Measurements from ENCODE around the gene FIGNL1.
A peak's percentile ranks its signal among the peaks of the same experiment; 100 is the strongest.

FIGNL1 gene

DNA sequence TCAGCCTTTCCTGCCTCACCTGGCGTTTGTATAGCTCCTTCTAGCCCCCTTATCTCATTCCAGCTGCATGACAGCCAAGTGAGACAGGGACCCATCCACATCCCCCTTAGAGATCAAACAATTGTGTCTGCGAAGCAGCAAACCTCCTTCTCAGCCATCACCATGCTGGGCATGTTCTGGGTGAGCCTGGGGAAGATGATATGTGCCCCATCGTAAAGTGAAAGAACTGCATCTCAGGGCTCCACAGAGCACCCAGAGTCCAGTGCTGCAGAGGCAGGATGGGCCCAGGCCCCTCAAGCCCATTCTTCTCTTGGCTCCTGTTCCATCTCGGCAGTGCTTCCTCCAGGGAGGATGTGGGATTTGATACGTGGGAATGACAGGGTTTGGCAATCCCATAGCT lies 43.2 kb downstream of the FIGNL1 start:
- no peak for DNase-seq (ENCODE audit: low read depth)
- TF ChIP-seq, protein P1, sequence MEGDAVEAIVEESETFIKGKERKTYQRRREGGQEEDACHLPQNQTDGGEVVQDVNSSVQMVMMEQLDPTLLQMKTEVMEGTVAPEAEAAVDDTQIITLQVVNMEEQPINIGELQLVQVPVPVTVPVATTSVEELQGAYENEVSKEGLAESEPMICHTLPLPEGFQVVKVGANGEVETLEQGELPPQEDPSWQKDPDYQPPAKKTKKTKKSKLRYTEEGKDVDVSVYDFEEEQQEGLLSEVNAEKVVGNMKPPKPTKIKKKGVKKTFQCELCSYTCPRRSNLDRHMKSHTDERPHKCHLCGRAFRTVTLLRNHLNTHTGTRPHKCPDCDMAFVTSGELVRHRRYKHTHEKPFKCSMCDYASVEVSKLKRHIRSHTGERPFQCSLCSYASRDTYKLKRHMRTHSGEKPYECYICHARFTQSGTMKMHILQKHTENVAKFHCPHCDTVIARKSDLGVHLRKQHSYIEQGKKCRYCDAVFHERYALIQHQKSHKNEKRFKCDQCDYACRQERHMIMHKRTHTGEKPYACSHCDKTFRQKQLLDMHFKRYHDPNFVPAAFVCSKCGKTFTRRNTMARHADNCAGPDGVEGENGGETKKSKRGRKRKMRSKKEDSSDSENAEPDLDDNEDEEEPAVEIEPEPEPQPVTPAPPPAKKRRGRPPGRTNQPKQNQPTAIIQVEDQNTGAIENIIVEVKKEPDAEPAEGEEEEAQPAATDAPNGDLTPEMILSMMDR (IDR thresholded peaks at IDR 0.05; ENCODE audit: control insufficient read depth, insufficient read depth, low read depth, low read length, missing control alignments) = no peak
- H3K4me3 ChIP-seq (ENCODE audit: control insufficient read depth, low read depth, low read length) = no peak overlapping the region

DNA sequence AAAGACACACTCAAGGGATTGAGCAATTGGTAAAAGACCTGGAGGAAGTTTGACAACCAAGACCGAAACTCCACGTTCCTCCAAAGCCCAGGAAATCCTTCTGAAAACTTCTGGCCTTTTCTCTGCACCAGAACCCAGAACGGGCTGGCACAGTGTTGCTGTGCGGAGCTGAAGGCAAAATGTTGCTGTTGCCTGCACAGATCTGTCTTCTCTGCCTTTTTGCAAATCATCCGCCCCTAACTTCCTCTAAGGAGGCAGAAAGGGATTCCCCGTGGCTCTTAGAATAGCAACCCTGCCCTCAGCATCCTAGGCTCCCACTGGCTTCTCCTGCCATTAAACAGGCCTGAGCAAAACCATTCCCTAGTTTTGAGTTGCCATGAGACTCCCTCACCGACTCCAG lies 44.9 kb downstream of the FIGNL1 start:
- no peak for DNase-seq (ENCODE audit: low read depth)
- no peak overlapping the region for H3K4me3 ChIP-seq (ENCODE audit: control insufficient read depth, low read depth, low read length)
- TF ChIP-seq, protein P1 (IDR thresholded peaks at IDR 0.05; ENCODE audit: control insufficient read depth, insufficient read depth, low read depth, low read length, missing control alignments) = no peak

DNA sequence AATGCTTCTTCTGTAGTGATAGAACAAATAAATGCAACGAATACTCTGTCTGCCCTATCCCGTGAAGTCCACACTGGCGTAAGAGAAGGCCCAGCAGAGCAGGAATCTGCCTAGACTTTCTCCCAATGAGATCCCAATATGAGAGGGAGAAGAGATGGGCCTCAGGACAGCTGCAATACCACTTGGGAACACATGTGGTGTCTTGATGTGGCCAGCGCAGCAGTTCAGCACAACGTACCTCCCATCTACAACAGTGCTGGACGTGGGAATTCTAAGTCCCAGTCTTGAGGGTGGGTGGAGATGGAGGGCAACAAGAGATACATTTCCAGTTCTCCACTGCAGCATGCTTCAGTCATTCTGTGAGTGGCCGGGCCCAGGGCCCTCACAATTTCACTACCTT lies 45.8 kb downstream of the FIGNL1 start:
- DNase-seq (ENCODE audit: low read depth) = no peak
- TF ChIP-seq, protein P1 (IDR thresholded peaks at IDR 0.05; ENCODE audit: control insufficient read depth, insufficient read depth, low read depth, low read length, missing control alignments) = peak; percentile 8
- H3K4me3 ChIP-seq (ENCODE audit: control insufficient read depth, low read depth, low read length) = no peak overlapping the region

DNA sequence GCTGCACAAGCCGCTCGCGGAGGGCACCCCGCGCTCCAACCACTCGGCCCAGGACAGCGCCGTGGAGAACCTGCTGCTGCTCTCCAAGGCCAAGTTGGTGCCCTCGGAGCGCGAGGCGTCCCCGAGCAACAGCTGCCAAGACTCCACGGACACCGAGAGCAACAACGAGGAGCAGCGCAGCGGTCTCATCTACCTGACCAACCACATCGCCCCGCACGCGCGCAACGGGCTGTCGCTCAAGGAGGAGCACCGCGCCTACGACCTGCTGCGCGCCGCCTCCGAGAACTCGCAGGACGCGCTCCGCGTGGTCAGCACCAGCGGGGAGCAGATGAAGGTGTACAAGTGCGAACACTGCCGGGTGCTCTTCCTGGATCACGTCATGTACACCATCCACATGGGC lies 50.0 kb downstream of the FIGNL1 start:
- DNase-seq (ENCODE audit: low read depth) = no peak
- TF ChIP-seq, protein P1 (IDR thresholded peaks at IDR 0.05; ENCODE audit: control insufficient read depth, insufficient read depth, low read depth, low read length, missing control alignments) = no peak
- no peak overlapping the region for H3K4me3 ChIP-seq (ENCODE audit: control insufficient read depth, low read depth, low read length)

DNA sequence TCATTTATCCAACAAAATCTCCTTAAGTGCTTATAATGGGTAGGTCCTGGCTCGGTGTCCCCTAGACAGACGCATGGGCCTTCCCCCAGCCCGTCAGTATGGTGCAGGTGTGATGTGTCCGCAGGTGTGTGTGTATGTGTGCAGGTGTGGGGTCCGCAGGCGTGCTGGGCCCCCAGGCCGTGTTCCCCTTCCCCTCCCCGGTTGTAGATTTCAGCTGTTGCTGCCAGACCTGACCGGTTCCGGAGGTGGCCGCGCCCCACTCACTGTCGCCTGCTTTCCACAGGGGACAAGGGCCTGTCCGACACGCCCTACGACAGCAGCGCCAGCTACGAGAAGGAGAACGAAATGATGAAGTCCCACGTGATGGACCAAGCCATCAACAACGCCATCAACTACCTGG lies 50.5 kb downstream of the FIGNL1 start:
- DNase-seq (ENCODE audit: low read depth) = no peak
- H3K4me3 ChIP-seq (ENCODE audit: control insufficient read depth, low read depth, low read length) = no peak overlapping the region
- TF ChIP-seq, protein P1 (IDR thresholded peaks at IDR 0.05; ENCODE audit: control insufficient read depth, insufficient read depth, low read depth, low read length, missing control alignments) = no peak

DNA sequence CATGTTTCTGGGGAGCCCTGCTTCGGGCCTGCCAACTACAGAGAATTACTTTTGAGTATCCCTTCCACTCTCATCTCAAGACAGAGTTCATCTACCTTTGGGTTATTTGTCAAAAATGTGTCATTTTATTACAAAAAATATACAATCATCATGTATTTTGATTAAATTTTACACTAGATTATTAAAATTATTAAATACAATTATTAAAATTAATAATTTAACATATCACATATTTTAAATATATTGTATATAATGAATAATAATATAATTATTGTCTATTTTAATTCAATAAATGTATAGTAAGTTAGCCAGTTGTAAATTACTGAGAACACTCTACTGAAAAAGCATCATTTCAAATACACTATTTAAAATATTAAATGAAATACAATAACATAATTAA lies 50.9 kb downstream of the FIGNL1 start:
- DNase-seq (ENCODE audit: low read depth) = no peak
- TF ChIP-seq, protein P1 (IDR thresholded peaks at IDR 0.05; ENCODE audit: control insufficient read depth, insufficient read depth, low read depth, low read length, missing control alignments) = no peak
- no peak overlapping the region for H3K4me3 ChIP-seq (ENCODE audit: control insufficient read depth, low read depth, low read length)

DNA sequence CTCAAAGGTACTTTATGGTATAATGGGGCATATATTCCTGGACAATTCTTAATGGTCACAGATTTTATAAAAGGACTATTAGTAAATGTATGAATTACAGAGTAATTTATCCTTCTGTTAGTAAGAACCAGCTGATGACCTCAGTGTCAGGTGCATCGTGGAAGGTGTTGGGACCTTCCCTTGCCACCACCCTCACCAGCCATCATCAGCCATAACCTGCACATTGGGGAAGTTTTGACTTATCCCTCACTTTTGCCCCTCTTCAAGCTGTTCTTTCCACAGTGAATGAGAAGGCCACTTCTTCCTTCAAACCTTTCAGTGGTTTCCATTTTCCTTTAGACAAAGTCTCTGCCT lies 52.2 kb downstream of the FIGNL1 start:
- no peak overlapping the region for H3K4me3 ChIP-seq (ENCODE audit: control insufficient read depth, low read depth, low read length)
- DNase-seq (ENCODE audit: low read depth) = no peak
- TF ChIP-seq, protein P1 (IDR thresholded peaks at IDR 0.05; ENCODE audit: control insufficient read depth, insufficient read depth, low read depth, low read length, missing control alignments) = no peak
